MM.1S (cell line): ENCODE data around the gene PTPRE.

Experiments
- DNase-seq: peaks from one replicate; pipeline ENCODE4 v3.0.0-alpha.2; 2015
- H2AFZ ChIP-seq: fragments of 300-600 bp; sonication (generic); 2 replicates; pipeline ENCODE4 v1.6.0; 2016; ENCODE audit warnings: antibody characterized with exemption, low read length
- H3F3A ChIP-seq: fragments of 300-600 bp; sonication (generic); 2 replicates; pipeline ENCODE4 v1.6.1; 2016; ENCODE audit warnings: mild to moderate bottlenecking, antibody characterized with exemption, low read length, moderate library complexity, mixed read lengths; ENCODE audit not compliant: insufficient read depth
- H3K27ac ChIP-seq: fragments of 300-600 bp; sonication (generic); 2 replicates; pipeline ENCODE4 v1.5.1; 2016; ENCODE audit warnings: mild to moderate bottlenecking, low read length
- H3K27me3 ChIP-seq: fragments of 300-600 bp; sonication (generic); replicated peaks from 2 replicates; pipeline ENCODE4 v1.6.0; 2016; ENCODE audit warnings: low read length; ENCODE audit not compliant: insufficient read depth
- H3K36me3 ChIP-seq: fragments of 300-600 bp; sonication (generic); replicated peaks from 2 replicates; pipeline ENCODE4 v1.6.1; 2016; ENCODE audit warnings: mild to moderate bottlenecking, low read length, mixed read lengths; ENCODE audit not compliant: insufficient read depth
- H3K4me1 ChIP-seq: fragments of 300-600 bp; sonication (generic); 2 replicates; pipeline ENCODE4 v1.6.1; 2016; ENCODE audit warnings: low read length, mixed read lengths
- H3K4me2 ChIP-seq: fragments of 300-600 bp; sonication (generic); 2 replicates; pipeline ENCODE4 v1.6.0; 2016; ENCODE audit warnings: low read depth, low read length
- H3K4me3 ChIP-seq: fragments of 300-600 bp; sonication (generic); 2 replicates; pipeline ENCODE4 v1.5.1; 2016; ENCODE audit warnings: low read length, mixed read lengths
- H3K79me2 ChIP-seq: fragments of 300-600 bp; sonication (generic); 2 replicates; pipeline ENCODE4 v1.6.1; 2016; ENCODE audit warnings: mixed run types, low read length, mixed read lengths
- H3K9ac ChIP-seq: fragments of 300-600 bp; sonication (generic); 2 replicates; pipeline ENCODE4 v1.6.1; 2016; ENCODE audit warnings: low read length, mixed read lengths
- H3K9me2 ChIP-seq: fragments of 300-600 bp; sonication (generic); replicated peaks from 2 replicates; pipeline ENCODE4 v1.6.1; 2016; ENCODE audit warnings: mild to moderate bottlenecking, low read length, mixed read lengths; ENCODE audit not compliant: insufficient read depth
- H3K9me3 ChIP-seq: fragments of 300-600 bp; sonication (generic); replicated peaks from 2 replicates; pipeline ENCODE4 v1.6.1; 2016; ENCODE audit warnings: mild to moderate bottlenecking, low read length, mixed read lengths; ENCODE audit not compliant: insufficient read depth
- H4K20me1 ChIP-seq: fragments of 300-600 bp; sonication (generic); 2 replicates; pipeline ENCODE4 v1.6.1; 2016; ENCODE audit warnings: mild to moderate bottlenecking, low read length, moderate library complexity, mixed read lengths; ENCODE audit not compliant: insufficient read depth
- EZH2 ChIP-seq: fragments of 300-600 bp; sonication (generic); optimal IDR thresholded peaks from 2 replicates; pipeline ENCODE3; 2017; ENCODE audit warnings: low read depth, mild to moderate bottlenecking, antibody characterized with exemption, low read length, mixed read lengths
- EZH2phosphoT487 ChIP-seq: fragments of 300-600 bp; sonication (generic); IDR thresholded peaks from 2 replicates; pipeline ENCODE4 v1.6.1; 2018; ENCODE audit warnings: antibody characterized with exemption, low read length
- TF ChIP-seq, protein P1 (sequence below): fragments of 300-600 bp; sonication (generic); IDR thresholded peaks from 2 replicates; pipeline ENCODE4 v1.5.1; 2016; ENCODE audit warnings: antibody characterized with exemption, low read length, mixed read lengths

The PTPRE gene

GRCh38 chr10:127962205-127962604 lies 55.3 kb downstream of the PTPRE start:
- Histone ChIP-seq H3K4me2 (no peak overlapping the region), H3K9me3 (no peaks in the 10 kb centered on the region), H3K9me2 (no peaks in the 10 kb centered on the region), H3K79me2 (no peaks in the 10 kb centered on the region), H3K9ac (no peak overlapping the region), H3K36me3 (no peaks in the 10 kb centered on the region), H3F3A (no peaks in the 10 kb centered on the region), H3K27me3 (no peaks in the 10 kb centered on the region), H4K20me1 (no peaks in the 10 kb centered on the region), H3K27ac (no peak overlapping the region), H2AFZ (no peak overlapping the region), H3K4me3 (no peak overlapping the region), H3K4me1 (no peaks in the 10 kb centered on the region)
- DNase-seq: no peak
- TF ChIP-seq EZH2 (no peak), EZH2phosphoT487 (no peak)
- TF ChIP-seq, protein P1, sequence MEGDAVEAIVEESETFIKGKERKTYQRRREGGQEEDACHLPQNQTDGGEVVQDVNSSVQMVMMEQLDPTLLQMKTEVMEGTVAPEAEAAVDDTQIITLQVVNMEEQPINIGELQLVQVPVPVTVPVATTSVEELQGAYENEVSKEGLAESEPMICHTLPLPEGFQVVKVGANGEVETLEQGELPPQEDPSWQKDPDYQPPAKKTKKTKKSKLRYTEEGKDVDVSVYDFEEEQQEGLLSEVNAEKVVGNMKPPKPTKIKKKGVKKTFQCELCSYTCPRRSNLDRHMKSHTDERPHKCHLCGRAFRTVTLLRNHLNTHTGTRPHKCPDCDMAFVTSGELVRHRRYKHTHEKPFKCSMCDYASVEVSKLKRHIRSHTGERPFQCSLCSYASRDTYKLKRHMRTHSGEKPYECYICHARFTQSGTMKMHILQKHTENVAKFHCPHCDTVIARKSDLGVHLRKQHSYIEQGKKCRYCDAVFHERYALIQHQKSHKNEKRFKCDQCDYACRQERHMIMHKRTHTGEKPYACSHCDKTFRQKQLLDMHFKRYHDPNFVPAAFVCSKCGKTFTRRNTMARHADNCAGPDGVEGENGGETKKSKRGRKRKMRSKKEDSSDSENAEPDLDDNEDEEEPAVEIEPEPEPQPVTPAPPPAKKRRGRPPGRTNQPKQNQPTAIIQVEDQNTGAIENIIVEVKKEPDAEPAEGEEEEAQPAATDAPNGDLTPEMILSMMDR: no peak

DNA sequence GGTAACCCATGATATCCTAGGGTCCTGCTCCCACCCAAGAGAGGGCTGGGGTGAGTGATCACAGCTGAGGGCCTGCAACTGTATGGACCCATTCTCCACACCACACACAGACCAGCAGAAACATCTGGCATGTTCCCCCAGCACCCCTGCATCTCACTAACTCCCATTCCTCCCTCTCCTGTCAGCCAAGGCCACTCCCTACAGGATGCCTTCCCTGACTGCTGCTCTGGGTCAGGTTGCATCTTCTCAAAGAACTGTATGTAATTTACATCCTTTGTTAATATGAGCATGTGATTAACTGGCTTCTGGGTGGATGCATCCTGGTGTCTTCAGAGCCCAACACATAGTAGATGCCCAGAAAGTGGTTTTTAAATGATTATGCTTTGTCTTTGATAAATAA lies 56.2 kb downstream of the PTPRE start:
- H3K9me2 ChIP-seq: no peaks in the 10 kb centered on the region
- H3K27ac ChIP-seq: no peak overlapping the region
- TF ChIP-seq, protein P1: no peak
- TF ChIP-seq EZH2phosphoT487 (no peak), EZH2 (no peak)
- no peaks in the 10 kb centered on the region for H3K36me3 ChIP-seq
- no peaks in the 10 kb centered on the region for H3F3A ChIP-seq
- H3K4me2 ChIP-seq: no peak overlapping the region
- H3K4me1 ChIP-seq: no peaks in the 10 kb centered on the region
- H3K27me3 ChIP-seq: no peaks in the 10 kb centered on the region
- no peaks in the 10 kb centered on the region for H3K79me2 ChIP-seq
- H3K4me3 ChIP-seq: no peak overlapping the region
- DNase-seq: no peak
- no peak overlapping the region for H2AFZ ChIP-seq
- no peaks in the 10 kb centered on the region for H3K9me3 ChIP-seq
- no peak overlapping the region for H3K9ac ChIP-seq
- no peaks in the 10 kb centered on the region for H4K20me1 ChIP-seq

DNA sequence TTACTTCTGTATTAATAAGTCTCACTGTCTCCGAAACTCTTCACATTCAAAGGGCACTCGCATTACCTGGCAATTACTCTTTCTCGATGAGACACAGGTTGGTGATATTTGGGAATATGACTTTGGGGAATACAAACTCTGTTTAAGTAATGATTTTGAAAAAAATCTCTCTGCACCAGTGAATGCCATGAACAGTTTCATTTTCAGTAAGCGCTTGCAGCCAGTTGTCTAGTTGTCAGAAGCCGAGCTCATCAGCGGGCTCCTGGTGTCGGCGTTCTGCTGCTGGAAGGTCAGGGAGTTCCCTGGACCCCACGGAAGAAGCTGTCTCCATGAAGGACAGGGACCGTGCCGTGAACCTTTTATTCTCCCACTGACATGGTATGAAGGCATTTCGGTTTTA lies 57.7 kb downstream of the PTPRE start:
- Histone ChIP-seq H4K20me1 (no peaks in the 10 kb centered on the region), H3K4me3 (no peak overlapping the region)
- no peak for TF ChIP-seq EZH2
- TF ChIP-seq EZH2phosphoT487: no peak
- TF ChIP-seq, protein P1: no peak

More for the DNA sequence above, 57.7 kb downstream of the PTPRE start:
- Histone ChIP-seq H3F3A (no peaks in the 10 kb centered on the region), H3K9ac (no peak overlapping the region), H3K4me2 (peak overlapping the region; percentile 14; the same call in 1 of the 2 replicates), H3K36me3 (no peaks in the 10 kb centered on the region), H3K27me3 (no peaks in the 10 kb centered on the region), H3K27ac (no peak overlapping the region), H3K9me2 (no peaks in the 10 kb centered on the region), H3K9me3 (no peaks in the 10 kb centered on the region), H3K4me1 (no peaks in the 10 kb centered on the region), H2AFZ (peak overlapping the region; percentile 33), H3K79me2 (no peaks in the 10 kb centered on the region)
- DNase-seq: peak; percentile 40
